ENCODE measurements around the gene IRF2.
"Not testable (repeated sequence)": the region's sequence is repeated elsewhere in the genome, so short reads cannot be mapped to it uniquely, and the experiment has no call there.

Gene IRF2

GRCh38 chr4:184343502-184344177 lies 130.7 kb downstream of the IRF2 start:
- DNase-seq, result peak; percentile 72

GRCh38 chr4:184342857-184343237 lies 131.5 kb downstream of the IRF2 start:
- not testable (repeated sequence) for DNase-seq

GRCh38 chr4:184342167-184342856 lies 132.0 kb downstream of the IRF2 start:
- no peak for DNase-seq

GRCh38 chr4:184339398-184340193 lies 134.8 kb downstream of the IRF2 start:
- not testable (repeated sequence) for DNase-seq

- no peak for DNase-seq
These were observed 136.4 kb downstream of the IRF2 start for GRCh38 chr4:184337907-184338306.

Measured in NCI-H1694 (cell line).